Measurements from ENCODE around the gene RTKN2.

GRCh38 chr10:62194924-62195674, 73.5 kb downstream of the RTKN2 start:
- TF ChIP-seq, protein P1, sequence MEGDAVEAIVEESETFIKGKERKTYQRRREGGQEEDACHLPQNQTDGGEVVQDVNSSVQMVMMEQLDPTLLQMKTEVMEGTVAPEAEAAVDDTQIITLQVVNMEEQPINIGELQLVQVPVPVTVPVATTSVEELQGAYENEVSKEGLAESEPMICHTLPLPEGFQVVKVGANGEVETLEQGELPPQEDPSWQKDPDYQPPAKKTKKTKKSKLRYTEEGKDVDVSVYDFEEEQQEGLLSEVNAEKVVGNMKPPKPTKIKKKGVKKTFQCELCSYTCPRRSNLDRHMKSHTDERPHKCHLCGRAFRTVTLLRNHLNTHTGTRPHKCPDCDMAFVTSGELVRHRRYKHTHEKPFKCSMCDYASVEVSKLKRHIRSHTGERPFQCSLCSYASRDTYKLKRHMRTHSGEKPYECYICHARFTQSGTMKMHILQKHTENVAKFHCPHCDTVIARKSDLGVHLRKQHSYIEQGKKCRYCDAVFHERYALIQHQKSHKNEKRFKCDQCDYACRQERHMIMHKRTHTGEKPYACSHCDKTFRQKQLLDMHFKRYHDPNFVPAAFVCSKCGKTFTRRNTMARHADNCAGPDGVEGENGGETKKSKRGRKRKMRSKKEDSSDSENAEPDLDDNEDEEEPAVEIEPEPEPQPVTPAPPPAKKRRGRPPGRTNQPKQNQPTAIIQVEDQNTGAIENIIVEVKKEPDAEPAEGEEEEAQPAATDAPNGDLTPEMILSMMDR (IDR thresholded peaks at IDR 0.05): no peak
- no peak for TF ChIP-seq POLR2A (IDR thresholded peaks at IDR 0.05)
